HEK293 (cell line): ENCODE data around the gene IQSEC1.

Experiments
- CTCF ChIA-PET: fragments of 350-600 bp; formaldehyde crosslinking; extraction: SDS; loops from one replicate; lab custom pipeline; 2021; ENCODE audit warnings: antibody characterized with exemption; lab: Yijun Ruan, JAX
- POLR2A ChIA-PET: fragments of 300-600 bp; formaldehyde crosslinking; extraction: SDS; loops from one replicate; lab custom pipeline; 2020; ENCODE audit warnings: antibody characterized with exemption, inconsistent platforms; lab: Yijun Ruan, JAX
- H3K27ac ChIP-seq: fragments of 200-500 bp; sonication (Bioruptor generic); 2 replicates; pipeline ENCODE4 v1.5.1; 2014; ENCODE audit warnings: low read depth, low read length, control low read depth, inconsistent platforms; ENCODE audit errors: extremely low read depth
- H3K36me3 ChIP-seq, 2 experiments: fragments of 200-500 bp in 1 of 2; sonication (Bioruptor generic) in 1 of 2; 1 replicate in 1 of 2; 2 replicates in 1 of 2; pipeline ENCODE4 v1.5.1; 2014 to 2017; ENCODE audit warnings: inconsistent platforms in 2 of 2, low read length in 2 of 2; ENCODE audit not compliant: control insufficient read depth in 2 of 2, insufficient read depth in 1 of 2
- H3K4me1 ChIP-seq: fragments of 200-500 bp; sonication (Bioruptor generic); 2 replicates; pipeline ENCODE4 v1.5.1; 2014; ENCODE audit warnings: mild to moderate bottlenecking, low read length, inconsistent platforms; ENCODE audit not compliant: control insufficient read depth, insufficient read depth
- H3K4me3 ChIP-seq: 2 replicates; pipeline ENCODE4 v1.5.1; 2011; ENCODE audit warnings: low read depth, mild to moderate bottlenecking, control low read depth, low read length, moderate library complexity
- H3K9me3 ChIP-seq: fragments of 200-500 bp; sonication (Bioruptor generic); 2 replicates; pipeline ENCODE4 v1.5.1; 2014; ENCODE audit warnings: low read depth, low read length, inconsistent platforms; ENCODE audit not compliant: control insufficient read depth, insufficient read depth
- ATF2 ChIP-seq: fragments of 450-650 bp; formaldehyde crosslinking; IDR thresholded peaks from 2 replicates; pipeline ENCODE4 v1.5.1; 2016; ENCODE audit warnings: missing biosample characterization, missing genetic modification characterization, low read depth
- GLIS1 ChIP-seq: fragments of 450-650 bp; formaldehyde crosslinking; IDR thresholded peaks from 2 replicates; pipeline ENCODE4 v1.5.1; 2016; ENCODE audit warnings: missing biosample characterization, missing genetic modification characterization
- GLIS2 ChIP-seq: fragments of 450-650 bp; formaldehyde crosslinking; IDR thresholded peaks from 2 replicates; pipeline ENCODE4 v1.5.1; 2016; ENCODE audit warnings: missing biosample characterization, missing genetic modification characterization
- HOXC10 ChIP-seq: sonication (generic); formaldehyde crosslinking; IDR thresholded peaks from 2 replicates; pipeline ENCODE4 v1.8.1; 2023; ENCODE audit warnings: mild to moderate bottlenecking, missing genetic modification reagents
- PRDM6 ChIP-seq: fragments of 450-650 bp; formaldehyde crosslinking; IDR thresholded peaks from 2 replicates; pipeline ENCODE4 v1.5.1; 2017; ENCODE audit warnings: missing biosample characterization, missing genetic modification characterization
- REPIN1 ChIP-seq: fragments of 450-650 bp; formaldehyde crosslinking; IDR thresholded peaks from 2 replicates; pipeline ENCODE4 v1.5.1; 2017; ENCODE audit warnings: missing biosample characterization, missing genetic modification characterization, low read depth
- SP3 ChIP-seq: fragments of 450-650 bp; formaldehyde crosslinking; IDR thresholded peaks from 2 replicates; pipeline ENCODE4 v1.5.1; 2016; ENCODE audit warnings: missing biosample characterization, missing genetic modification characterization
- ZBTB17 ChIP-seq: fragments of 450-650 bp; formaldehyde crosslinking; IDR thresholded peaks from 2 replicates; pipeline ENCODE4 v1.5.1; 2016; ENCODE audit warnings: missing biosample characterization, missing genetic modification characterization
- ZFP69B ChIP-seq: fragments of 450-650 bp; formaldehyde crosslinking; IDR thresholded peaks from 2 replicates; pipeline ENCODE4 v1.5.1; 2016; ENCODE audit warnings: missing biosample characterization, missing genetic modification characterization
- ZNF114 ChIP-seq: fragments of 450-650 bp; formaldehyde crosslinking; IDR thresholded peaks from 2 replicates; pipeline ENCODE4 v1.5.0; 2017; ENCODE audit warnings: missing biosample characterization, missing genetic modification characterization
- ZNF155 ChIP-seq: fragments of 450-650 bp; formaldehyde crosslinking; IDR thresholded peaks from 2 replicates; pipeline ENCODE4 v1.5.1; 2016; ENCODE audit warnings: missing biosample characterization, missing genetic modification characterization
- ZNF202 ChIP-seq: fragments of 450-650 bp; formaldehyde crosslinking; IDR thresholded peaks from 2 replicates; pipeline ENCODE4 v1.5.1; 2016; ENCODE audit warnings: missing biosample characterization, missing genetic modification characterization, borderline replicate concordance
- ZNF366 ChIP-seq: fragments of 450-650 bp; formaldehyde crosslinking; conservative IDR thresholded peaks from 2 replicates; pipeline ENCODE4 v1.5.1; 2016; ENCODE audit warnings: missing biosample characterization, missing genetic modification characterization
- ZNF426 ChIP-seq: fragments of 450-650 bp; formaldehyde crosslinking; IDR thresholded peaks from 2 replicates; pipeline ENCODE4 v1.5.1; 2017; ENCODE audit warnings: missing biosample characterization, missing genetic modification characterization, mild to moderate bottlenecking, inconsistent platforms, moderate library complexity
- ZNF433 ChIP-seq: fragments of 450-650 bp; formaldehyde crosslinking; IDR thresholded peaks from 2 replicates; pipeline ENCODE4 v1.5.1; 2016; ENCODE audit warnings: missing biosample characterization, missing genetic modification characterization, low read depth
- ZNF514 ChIP-seq: fragments of 450-650 bp; formaldehyde crosslinking; IDR thresholded peaks from 2 replicates; pipeline ENCODE4 v1.5.1; 2016; ENCODE audit warnings: missing biosample characterization, missing genetic modification characterization
- ZNF621 ChIP-seq: fragments of 450-650 bp; formaldehyde crosslinking; IDR thresholded peaks from 2 replicates; pipeline ENCODE4 v1.5.1; 2017; ENCODE audit warnings: missing biosample characterization, missing genetic modification characterization
- ZNF670 ChIP-seq: fragments of 450-650 bp; formaldehyde crosslinking; IDR thresholded peaks from 2 replicates; pipeline ENCODE4 v1.5.1; 2016; ENCODE audit warnings: missing biosample characterization, missing genetic modification characterization, low read depth
- ZNF707 ChIP-seq: fragments of 450-650 bp; formaldehyde crosslinking; IDR thresholded peaks from 2 replicates; pipeline ENCODE4 v1.5.1; 2016; ENCODE audit warnings: missing biosample characterization, missing genetic modification characterization
- ZSCAN23 ChIP-seq: fragments of 450-650 bp; formaldehyde crosslinking; IDR thresholded peaks from 2 replicates; pipeline ENCODE4 v1.5.1; 2016; ENCODE audit warnings: missing biosample characterization, missing genetic modification characterization
- ZXDB ChIP-seq: fragments of 450-650 bp; formaldehyde crosslinking; IDR thresholded peaks from 2 replicates; pipeline ENCODE4 v1.5.1; 2016; ENCODE audit warnings: missing biosample characterization, missing genetic modification characterization
- TF ChIP-seq, protein P1 (sequence below): fragments of 450-650 bp; formaldehyde crosslinking; IDR thresholded peaks from 2 replicates; pipeline ENCODE4 v1.5.1; 2016; ENCODE audit warnings: missing biosample characterization, missing genetic modification characterization

The IQSEC1 gene

DNA sequence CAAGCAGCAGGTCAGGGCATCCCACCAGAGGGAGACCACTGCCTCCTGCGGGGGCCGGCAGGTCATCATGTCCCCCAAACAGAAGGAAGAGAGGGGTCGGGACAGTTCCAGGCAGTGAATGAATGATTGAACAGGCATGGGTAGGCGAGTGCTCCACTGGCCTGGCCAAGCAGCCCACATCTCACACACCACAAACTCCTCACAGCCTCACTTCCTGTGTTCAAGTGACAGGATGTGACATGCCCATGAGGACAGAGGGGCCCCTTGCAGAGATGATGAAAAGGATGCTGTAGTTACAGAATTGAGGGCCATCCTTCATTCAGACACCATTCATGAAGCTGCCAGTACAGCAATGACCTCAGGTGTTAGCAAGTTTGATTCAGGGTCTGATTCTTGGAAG is 3.7 kb downstream of the IQSEC1 start:
- ChIA-PET CTCF (no interaction called here), POLR2A (no interaction called here)
- TF ChIP-seq ZBTB17 (tag by site-specific recombination) (peak; percentile 30; the same call in 1 of the 2 replicates), GLIS1 (tag by site-specific recombination) (peak; percentile 56; the same call in 1 of the 2 replicates), ZFP69B (tag by site-specific recombination) (no peak)
- H3K36me3 ChIP-seq = no peaks in the 10 kb centered on the region
- H3K27ac ChIP-seq = no peak overlapping the region
- H3K4me1 ChIP-seq = no peaks in the 10 kb centered on the region
- no peaks in the 10 kb centered on the region for H3K9me3 ChIP-seq
- no peak overlapping the region for H3K4me3 ChIP-seq

DNA sequence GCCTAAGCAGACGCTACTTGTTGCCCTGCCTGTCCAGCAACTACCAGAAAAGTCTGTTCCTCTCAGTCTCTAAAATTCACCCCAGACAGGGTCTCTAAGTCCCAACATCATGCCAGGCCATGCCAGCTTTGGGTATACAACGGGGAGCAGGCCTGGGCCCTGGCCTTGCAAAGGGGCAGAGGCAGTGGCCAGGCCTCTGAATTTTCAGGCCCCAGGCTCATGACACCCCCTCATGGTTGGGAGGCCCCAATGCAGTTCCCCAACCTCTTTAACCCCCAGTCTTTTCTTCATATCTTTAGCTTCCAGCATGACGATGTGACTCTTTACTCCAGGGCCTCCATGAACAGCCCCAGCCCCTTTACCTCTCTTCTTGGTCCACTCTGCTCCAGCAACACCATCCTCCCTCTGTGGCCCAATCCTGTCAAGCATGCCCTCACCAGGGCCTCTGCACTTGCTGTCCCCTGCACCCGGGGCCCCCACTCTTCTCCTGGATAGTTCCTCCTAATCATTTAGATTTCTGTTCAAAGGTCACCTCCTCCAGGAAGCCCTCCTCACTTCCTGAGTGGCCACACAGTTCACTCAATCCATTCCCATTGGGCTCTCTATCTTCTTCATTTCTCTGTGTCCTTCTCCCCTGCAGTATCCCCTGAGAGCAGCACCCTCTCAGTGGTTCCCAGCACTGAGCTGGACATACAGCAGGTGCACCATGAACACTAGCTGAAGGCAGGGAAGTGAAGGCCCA is 4.8 kb downstream of the IQSEC1 start:
- Histone ChIP-seq H3K4me1 (no peaks in the 10 kb centered on the region), H3K9me3 (no peaks in the 10 kb centered on the region), H3K4me3 (no peak overlapping the region), H3K27ac (no peak overlapping the region), H3K36me3 (no peaks in the 10 kb centered on the region)
- ChIA-PET CTCF (no interaction called here), POLR2A (no interaction called here)
- TF ChIP-seq ZXDB (tag by site-specific recombination) (no peak), ZNF621 (tag by site-specific recombination) (no peak), ZSCAN23 (no peak), ZNF366 (tag by site-specific recombination) (no peak), ZNF670 (no peak), ZNF155 (no peak), GLIS2 (no peak), SP3 (tag by site-specific recombination) (no peak), ZNF114 (tag by site-specific recombination) (no peak), ZNF707 (tag by site-specific recombination) (no peak), ZNF426 (tag by site-specific recombination) (no peak), HOXC10 (CRISPR knock-in tag) (no peak), ATF2 (tag by site-specific recombination) (no peak), ZNF202 (tag by site-specific recombination) (no peak), ZNF514 (tag by site-specific recombination) (no peak), PRDM6 (tag by site-specific recombination) (no peak), REPIN1 (tag by site-specific recombination) (no peak), ZNF433 (tag by site-specific recombination) (no peak)
- TF ChIP-seq, protein P1, sequence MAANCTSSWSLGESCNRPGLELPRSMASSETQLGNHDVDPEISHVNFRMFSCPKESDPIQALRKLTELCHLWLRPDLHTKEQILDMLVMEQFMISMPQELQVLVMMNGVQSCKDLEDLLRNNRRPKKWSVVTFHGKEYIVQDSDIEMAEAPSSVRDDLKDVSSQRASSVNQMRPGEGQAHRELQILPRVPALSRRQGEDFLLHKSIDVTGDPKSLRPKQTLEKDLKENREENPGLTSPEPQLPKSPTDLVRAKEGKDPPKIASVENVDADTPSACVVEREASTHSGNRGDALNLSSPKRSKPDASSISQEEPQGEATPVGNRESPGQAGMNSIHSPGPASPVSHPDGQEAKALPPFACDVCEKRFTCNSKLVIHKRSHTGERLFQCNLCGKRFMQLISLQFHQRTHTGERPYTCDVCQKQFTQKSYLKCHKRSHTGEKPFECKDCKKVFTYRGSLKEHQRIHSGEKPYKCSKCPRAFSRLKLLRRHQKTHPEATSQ (tag by site-specific recombination) = no peak
